CD1c-positive myeloid dendritic cell (primary cell): ENCODE measurements around the gene EHHADH.
"Not testable (repeated sequence)": the region's sequence is repeated elsewhere in the genome, so short reads cannot be mapped to it uniquely, and the experiment has no call there.

Source experiments
- DNase-seq: peaks from one replicate; pipeline ENCODE4 v3.0.0-alpha.2; 2016; ENCODE audit errors: extremely low spot score

The EHHADH gene

DNA sequence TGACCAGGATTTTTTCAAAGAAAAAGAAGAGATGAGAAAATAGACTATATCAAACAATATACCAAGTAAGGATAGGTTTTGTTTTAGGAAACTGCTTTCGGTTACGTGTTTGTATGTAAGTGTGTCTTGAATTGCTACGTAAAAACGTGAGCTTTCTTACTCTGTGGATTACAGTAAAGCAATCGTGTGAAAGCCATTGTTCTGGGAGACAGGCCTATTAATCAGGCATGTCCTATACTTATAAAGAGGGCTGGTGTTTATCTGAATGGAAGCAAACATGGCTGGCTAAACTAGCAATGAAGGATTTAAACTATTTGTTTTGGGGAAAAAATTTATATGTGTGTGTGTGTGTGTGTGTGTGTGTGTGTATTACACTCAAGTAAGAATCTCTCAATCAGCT, 2.6 kb downstream of the EHHADH start:
- DNase-seq, result no peak

- no peak for DNase-seq
These were observed 3.2 kb downstream of the EHHADH start for GRCh38 chr3:185250653-185251052.

GRCh38 chr3:185250247-185250646, 3.6 kb downstream of the EHHADH start:
- DNase-seq, result no peak

DNA sequence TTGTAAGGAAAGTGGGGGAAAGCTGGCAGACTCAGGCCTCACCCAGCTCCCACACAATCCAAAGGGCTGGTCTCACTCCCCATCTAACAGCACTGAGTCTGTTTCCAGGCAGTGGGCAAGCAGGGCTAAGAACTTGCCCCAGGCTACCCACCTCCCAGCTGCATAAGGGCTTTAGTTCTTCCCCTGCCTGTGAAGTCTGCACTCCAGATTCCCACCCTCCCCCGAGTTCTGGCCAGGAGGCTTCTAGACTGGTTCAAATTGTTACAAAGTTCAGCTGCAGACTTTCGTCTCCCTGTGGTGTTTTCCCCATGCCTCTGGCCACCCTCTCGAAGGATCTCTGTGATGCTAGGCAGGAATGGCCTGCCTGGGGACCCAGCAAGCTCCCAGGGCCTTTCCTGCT, 11.2 kb downstream of the EHHADH start:
- DNase-seq, result no peak

DNA sequence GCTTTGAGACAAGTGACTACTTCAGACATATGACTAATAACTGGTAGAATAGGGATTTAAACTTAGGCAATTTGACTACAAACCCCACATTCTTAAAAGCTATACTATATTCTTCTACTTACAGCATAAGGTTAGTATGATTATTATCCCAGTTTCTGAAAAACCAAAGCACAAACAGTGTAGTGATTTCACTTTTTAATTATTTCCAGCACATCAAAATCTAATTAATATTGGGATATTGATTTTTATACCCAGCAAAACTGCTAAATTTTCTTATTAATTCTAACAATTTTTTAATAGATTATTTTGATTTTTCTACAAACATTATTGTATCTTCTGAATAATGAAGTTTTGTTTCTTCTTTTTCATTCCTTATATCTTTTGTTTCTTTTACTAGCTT, 16.9 kb downstream of the EHHADH start:
- DNase-seq, result no peak

DNA sequence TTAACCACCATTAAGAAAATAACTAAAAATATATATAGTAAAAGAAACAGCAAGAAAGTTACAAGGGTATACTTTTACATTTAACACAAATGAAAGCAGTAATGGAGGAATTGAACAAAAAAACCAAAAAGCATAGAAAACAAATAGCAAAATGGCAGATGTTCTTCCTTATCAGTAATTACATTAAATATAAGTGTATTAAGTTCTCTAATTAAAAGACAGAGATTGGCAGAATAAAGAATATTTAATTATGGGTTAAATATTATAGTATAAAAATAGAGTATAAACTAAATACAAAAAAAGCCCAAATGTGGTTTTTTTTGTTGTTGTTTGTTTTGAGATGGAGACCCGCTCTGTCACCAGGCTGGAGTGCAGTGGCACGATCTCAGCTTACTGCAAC, 20.5 kb downstream of the EHHADH start:
- DNase-seq, result no peak

GRCh38 chr3:185226526-185226925, 27.3 kb downstream of the EHHADH start:
- not testable (repeated sequence) for DNase-seq

- no peak for DNase-seq
These were observed 28.3 kb downstream of the EHHADH start for GRCh38 chr3:185225523-185225922.

DNA sequence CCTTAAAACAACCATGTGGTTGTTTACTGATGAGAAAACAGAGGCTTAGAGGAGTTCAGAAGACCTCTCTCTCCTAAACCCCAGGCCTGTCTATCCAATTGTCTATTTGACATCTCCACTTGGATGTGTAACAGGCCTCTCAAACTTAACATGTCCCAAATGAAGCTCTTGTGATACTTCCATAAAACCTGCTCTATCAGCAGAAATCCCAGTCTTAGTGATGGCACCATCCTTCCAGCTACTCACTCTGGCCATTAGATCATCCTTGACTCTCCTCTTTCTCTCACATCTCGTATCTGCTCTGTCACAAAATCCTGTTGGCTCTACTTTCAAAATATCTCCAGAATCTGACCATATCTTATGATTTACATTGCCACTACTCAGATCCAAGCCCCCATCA, 28.8 kb downstream of the EHHADH start:
- DNase-seq, result no peak

GRCh38 chr3:185221203-185221602, 32.6 kb downstream of the EHHADH start:
- no peak for DNase-seq

- DNase-seq, result no peak
These were observed 37.3 kb downstream of the EHHADH start for GRCh38 chr3:185216607-185216958.

DNA sequence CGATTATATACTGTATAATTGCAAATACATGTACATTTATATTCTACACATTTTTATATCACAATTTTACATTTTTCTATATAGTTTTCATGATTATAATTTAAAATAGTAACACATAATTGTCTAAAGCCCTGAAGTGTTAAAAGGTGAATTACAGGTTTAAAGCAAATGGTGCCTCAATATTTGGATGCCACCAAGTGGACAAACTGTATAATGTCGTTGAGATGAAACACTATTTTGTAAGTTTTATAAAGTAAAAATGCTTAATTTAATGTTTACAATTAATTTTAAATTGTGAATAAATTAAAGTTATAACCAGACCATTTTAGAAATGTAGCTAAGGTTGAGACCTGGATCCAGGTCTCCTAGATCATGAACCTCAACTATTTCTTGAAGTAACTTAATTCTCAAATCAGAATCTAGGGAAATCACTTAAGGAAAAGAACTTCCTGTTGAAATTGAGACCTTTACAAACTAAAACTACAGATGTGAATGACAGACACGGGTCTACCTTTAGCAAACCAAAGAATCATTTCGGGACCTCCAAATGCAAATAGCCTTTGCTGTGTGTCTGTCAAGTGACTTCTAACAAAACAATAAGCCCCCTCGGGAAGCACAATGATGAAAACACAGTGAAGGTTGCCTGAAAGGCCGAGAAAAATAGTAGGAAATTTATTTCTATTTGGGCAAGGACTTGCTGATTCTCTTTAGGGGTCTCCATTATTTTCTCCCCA, 37.8 kb downstream of the EHHADH start:
- DNase-seq, result no peak

- no peak for DNase-seq
These were observed 41.3 kb downstream of the EHHADH start for GRCh38 chr3:185212559-185212958.

DNA sequence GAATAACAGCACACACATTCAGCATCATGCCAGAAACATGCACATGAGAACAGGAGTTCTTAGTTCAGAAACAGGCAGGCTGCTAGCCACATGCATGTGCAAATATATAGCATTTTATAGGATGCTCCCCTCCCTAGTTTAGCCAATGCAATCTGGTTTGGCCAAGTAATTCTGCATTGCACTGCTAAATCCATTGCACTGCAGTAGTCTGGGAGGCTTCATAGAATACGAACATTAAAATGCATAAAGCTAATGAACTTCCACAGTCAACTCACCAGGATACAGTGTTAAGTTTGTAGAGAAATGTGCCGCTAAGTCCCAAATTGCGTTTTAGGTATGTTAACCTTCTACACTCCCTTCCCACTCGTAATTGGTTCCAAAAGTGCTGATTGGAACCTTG, 41.8 kb downstream of the EHHADH start:
- no peak for DNase-seq

- DNase-seq, result no peak
These were observed 43.2 kb downstream of the EHHADH start for GRCh38 chr3:185210621-185211142.

- DNase-seq, result no peak
These were observed 45.0 kb downstream of the EHHADH start for GRCh38 chr3:185208823-185209222.

- DNase-seq, result no peak
These were observed 45.7 kb downstream of the EHHADH start for GRCh38 chr3:185207931-185208746.

DNA sequence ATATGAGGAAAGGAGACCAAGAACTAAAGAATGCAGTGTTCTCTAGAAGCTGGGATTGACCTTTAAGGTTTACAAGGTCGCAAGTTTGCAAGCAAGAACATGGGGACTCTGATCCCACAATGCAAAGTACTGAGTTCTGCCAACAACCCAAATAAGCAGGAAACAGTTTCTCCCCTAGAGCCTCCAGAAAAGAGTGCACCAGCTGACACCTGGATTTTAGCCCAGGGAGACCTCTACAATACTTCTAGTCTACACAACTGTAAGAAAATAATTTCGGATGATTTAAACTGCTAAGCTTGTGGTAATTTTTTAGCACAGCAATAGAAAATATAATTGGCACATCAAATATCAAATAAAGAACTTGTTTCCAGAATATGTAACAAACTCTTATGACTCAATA, 46.4 kb downstream of the EHHADH start:
- no peak for DNase-seq

GRCh38 chr3:185205865-185206264, 48.0 kb downstream of the EHHADH start:
- DNase-seq, result no peak

GRCh38 chr3:185204894-185205293, 49.0 kb downstream of the EHHADH start:
- DNase-seq, result no peak

DNA sequence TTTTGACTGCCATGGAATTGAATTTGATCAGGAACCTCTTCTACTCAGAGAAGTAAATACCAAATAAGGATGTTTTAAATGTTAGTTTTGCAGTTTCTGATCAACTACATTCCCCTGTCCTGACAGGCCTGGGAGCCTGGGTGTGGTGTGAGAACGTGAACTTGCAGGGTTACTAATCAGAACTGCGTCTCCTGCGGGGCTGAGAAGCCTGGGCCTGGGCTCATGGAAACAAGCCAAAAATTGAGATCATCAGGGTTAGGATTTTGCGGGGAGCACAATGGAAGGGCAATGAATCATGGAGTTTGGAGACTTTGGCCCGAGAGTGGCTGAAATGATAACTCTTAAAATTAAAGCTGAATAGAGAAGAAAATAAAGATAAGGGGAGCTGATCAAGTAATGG, 53.2 kb downstream of the EHHADH start:
- no peak for DNase-seq

DNA sequence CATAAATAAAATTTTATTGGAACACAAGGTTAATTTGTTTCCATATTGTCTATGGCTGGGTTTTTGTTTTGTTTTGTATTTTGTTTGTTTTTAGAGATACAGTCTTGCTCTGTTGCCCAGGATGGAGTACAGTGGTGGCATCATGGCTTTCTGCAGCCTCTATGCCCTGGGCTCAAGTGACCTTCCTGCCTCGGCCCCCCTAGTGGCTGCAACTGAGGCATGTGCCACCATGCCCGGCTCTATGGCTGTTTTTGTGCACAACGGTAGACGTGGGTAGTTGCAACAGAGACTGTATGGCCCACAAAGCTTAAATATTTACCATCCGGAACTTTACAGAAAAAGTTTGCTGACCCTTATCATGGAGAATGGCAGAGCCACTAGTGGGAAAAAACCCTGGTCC, 54.2 kb downstream of the EHHADH start:
- DNase-seq, result no peak

DNA sequence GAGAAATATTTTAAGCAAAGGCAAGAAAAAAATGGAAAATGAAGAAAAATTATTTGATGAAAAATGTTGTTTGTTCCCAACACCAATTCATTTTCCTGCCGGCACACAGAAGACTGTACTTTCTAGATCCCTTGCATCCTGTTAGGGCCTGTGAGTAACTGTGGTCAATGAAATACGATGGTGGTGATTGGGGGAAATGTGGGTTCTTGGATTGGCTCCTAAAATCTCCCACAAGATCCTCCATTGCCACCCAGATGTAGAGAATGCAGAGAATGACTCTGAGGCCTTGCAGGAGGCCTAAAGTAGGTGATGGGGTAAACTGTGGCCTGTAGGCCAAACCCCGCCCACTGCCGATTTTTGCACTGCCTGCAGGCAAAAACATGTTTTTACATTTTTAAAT, 54.6 kb downstream of the EHHADH start:
- no peak for DNase-seq
